Measurements from ENCODE around the gene CCDC70.

The CCDC70 gene

GRCh38 chr13:51856998-51857397, 4.8 kb upstream of the CCDC70 start:
- no peak for DNase-seq

- DNase-seq, result no peak
These were observed 3.1 kb upstream of the CCDC70 start for GRCh38 chr13:51858433-51859247.

GRCh38 chr13:51862957-51863356, 1.2 kb downstream of the CCDC70 start:
- DNase-seq, result no peak

- no peak for DNase-seq
These were observed 4.1 kb downstream of the CCDC70 start for GRCh38 chr13:51865838-51866237.

- DNase-seq, result no peak
These were observed 5.3 kb downstream of the CCDC70 start for GRCh38 chr13:51867062-51867461.

- DNase-seq, result no peak
These were observed 8.1 kb downstream of the CCDC70 start for GRCh38 chr13:51869916-51870315.

- DNase-seq, result no peak
These were observed 8.8 kb downstream of the CCDC70 start for GRCh38 chr13:51870616-51871015.

- no peak for DNase-seq
These were observed 11.5 kb downstream of the CCDC70 start for GRCh38 chr13:51873117-51873798.

- no peak for DNase-seq
These were observed 12.1 kb downstream of the CCDC70 start for GRCh38 chr13:51873837-51874236.

GRCh38 chr13:51874651-51875050, 12.9 kb downstream of the CCDC70 start:
- DNase-seq, result peak in 21 of 56 donors; percentile 5 to 63 (median 15)

GRCh38 chr13:51879133-51879532, 17.4 kb downstream of the CCDC70 start:
- DNase-seq, result no peak

- DNase-seq, result no peak
These were observed 19.5 kb downstream of the CCDC70 start for GRCh38 chr13:51881296-51881695.

GRCh38 chr13:51882570-51883225, 20.9 kb downstream of the CCDC70 start:
- DNase-seq, result no peak

GRCh38 chr13:51883226-51883600, 21.4 kb downstream of the CCDC70 start:
- DNase-seq, result no peak

- DNase-seq, result no peak
These were observed 23.9 kb downstream of the CCDC70 start for GRCh38 chr13:51885651-51886050.

GRCh38 chr13:51887468-51887867, 25.7 kb downstream of the CCDC70 start:
- no peak for DNase-seq

GRCh38 chr13:51892657-51893056, 30.9 kb downstream of the CCDC70 start:
- DNase-seq, result no peak

- DNase-seq, result no peak
These were observed 32.5 kb downstream of the CCDC70 start for GRCh38 chr13:51894239-51894638.

- peak in 22 of 56 donors; percentile 4 to 66 (median 20) for DNase-seq
These were observed 34.4 kb downstream of the CCDC70 start for GRCh38 chr13:51895906-51896888.

- no peak for DNase-seq
These were observed 38.7 kb downstream of the CCDC70 start for GRCh38 chr13:51900471-51900870.

- no peak for DNase-seq
These were observed 41.0 kb downstream of the CCDC70 start for GRCh38 chr13:51902776-51903175.

Measured in amygdala (tissue), 56 donors.